Activated naive CD8-positive, alpha-beta T cell treated with anti-CD3 and anti-CD28 coated beads, Interleukin-2, amount 50 U/mL, for 24 hours (primary cell): ENCODE data around the gene PDXK.
"Not testable (repeated sequence)": the region's sequence is repeated elsewhere in the genome, so short reads cannot be mapped to it uniquely, and the experiment has no call there.

Experiments used
- ATAC-seq: fragments of 150-1000 bp; cut with Tn5 transposase; one replicate; pipeline ENCODE4 v1.10.0; 2021
- DNase-seq: peaks from one replicate; pipeline ENCODE4 v3.0.0; 2021
- H3K27ac Mint-ChIP-seq: one replicate; pipeline ENCODE4 v1.8.0; 2021; ENCODE audit warnings: mild to moderate bottlenecking, mixed read lengths
- H3K27me3 Mint-ChIP-seq: one replicate; pipeline ENCODE4 v1.8.0; 2021; ENCODE audit warnings: mixed read lengths
- H3K36me3 Mint-ChIP-seq: one replicate; pipeline ENCODE4 v1.8.0; 2021; ENCODE audit warnings: low read depth, mixed read lengths
- H3K4me1 Mint-ChIP-seq: one replicate; pipeline ENCODE4 v1.8.0; 2021; ENCODE audit warnings: mixed read lengths
- H3K4me3 Mint-ChIP-seq: one replicate; pipeline ENCODE4 v1.8.0; 2021; ENCODE audit warnings: mild to moderate bottlenecking, moderate library complexity, mixed read lengths
- H3K9me3 Mint-ChIP-seq: one replicate; pipeline ENCODE4 v1.8.0; 2021; ENCODE audit warnings: mixed read lengths

PDXK gene

DNA sequence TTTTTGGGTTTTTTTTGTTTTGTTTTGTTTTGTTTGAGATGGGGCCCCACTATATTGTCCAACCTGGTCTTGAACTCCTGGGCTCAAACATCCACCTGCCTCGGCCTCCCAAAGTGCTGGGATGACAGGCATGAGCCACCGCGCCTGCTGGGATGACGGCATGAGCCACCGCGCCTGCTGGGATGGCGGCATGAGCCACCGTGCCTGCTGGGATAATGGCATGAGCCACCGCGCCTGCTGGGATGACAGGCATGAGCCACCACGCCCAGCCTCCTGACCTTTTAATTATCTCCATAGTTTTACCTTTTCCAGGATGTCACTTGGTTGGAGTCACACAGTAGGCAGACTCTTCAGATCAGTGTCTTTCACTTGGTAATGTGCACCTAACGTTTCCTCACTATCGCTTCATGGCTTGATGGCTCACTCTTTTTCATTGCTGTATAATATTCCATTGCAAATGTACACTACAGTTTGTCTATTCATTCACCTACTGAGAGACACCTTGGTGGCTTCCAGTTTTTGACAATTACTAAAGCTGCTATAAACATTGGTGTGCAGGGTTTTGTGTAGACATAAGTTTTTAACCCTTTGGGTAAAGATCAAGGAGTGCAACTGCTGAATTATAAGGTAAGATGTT, 10.1 kb upstream of the PDXK start:
- no peak for ATAC-seq
- Mint-ChIP-seq H3K36me3 (no peaks in the 10 kb centered on the region), H3K4me1 (no peaks in the 10 kb centered on the region), H3K4me3 (no peak overlapping the region), H3K9me3 (no peaks in the 10 kb centered on the region), H3K27me3 (peaks cover 7% of the 10 kb centered on the region), H3K27ac (no peak overlapping the region)
- DNase-seq: no peak

DNA sequence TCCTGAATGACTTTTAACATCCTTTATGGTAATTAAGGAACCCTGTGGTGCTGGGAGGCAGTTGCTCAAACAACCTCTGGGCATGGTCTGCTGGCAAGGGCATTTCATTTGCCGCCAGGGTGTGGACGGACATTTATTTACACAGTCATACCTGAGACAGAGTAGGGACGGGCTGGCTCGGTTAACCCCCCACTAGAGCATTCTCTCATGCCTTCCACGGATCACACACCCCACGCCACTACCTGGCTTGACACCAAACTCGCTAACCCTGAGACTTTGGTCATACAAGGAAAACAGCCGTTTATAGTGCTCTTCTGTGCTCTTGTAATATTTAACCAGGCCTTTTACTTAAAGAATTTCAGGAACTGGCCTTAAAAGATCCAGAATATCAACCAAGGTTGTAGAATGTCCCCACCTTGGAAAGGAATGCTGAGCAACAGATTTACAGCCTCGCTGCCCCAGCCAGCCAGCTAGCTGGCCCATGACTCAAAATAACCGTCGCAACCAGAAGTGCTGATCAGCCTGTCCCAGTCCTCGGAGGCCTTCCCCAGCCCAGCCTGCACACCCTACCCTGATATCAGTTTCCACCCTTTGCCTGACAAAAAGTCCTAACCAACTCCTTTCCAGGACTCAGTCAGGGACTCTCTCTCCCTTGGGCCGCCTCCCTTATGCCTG, 6.5 kb upstream of the PDXK start:
- DNase-seq (no peak), ATAC-seq (no peak)
- Mint-ChIP-seq H3K27me3 (peaks cover 10% of the 10 kb centered on the region), H3K9me3 (no peaks in the 10 kb centered on the region), H3K27ac (no peak overlapping the region), H3K4me3 (no peak overlapping the region), H3K36me3 (no peaks in the 10 kb centered on the region), H3K4me1 (peaks cover 12% of the 10 kb centered on the region)

DNA sequence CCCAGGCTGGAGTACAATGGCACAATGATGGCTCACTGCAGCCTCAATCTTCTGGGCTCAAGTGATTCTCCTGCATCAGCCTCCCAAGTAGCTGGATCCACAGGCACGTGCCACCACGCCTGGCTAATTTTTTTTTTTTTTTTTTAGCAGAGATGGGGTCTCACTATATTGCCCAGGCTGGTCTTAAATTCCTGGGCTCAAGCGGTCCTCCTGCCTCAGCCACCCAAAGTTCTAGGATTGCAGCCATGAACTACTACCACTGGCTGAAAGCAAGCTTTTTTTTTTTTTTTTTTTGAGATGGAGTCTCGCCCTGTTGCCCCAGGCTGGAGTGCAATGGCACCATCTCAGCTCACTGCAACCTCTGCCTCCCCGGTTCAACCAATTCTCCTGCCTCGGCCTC, 5.8 kb upstream of the PDXK start:
- not testable (repeated sequence) for ATAC-seq, H3K36me3 Mint-ChIP-seq, H3K9me3 Mint-ChIP-seq, DNase-seq, H3K27ac Mint-ChIP-seq, H3K4me3 Mint-ChIP-seq
- Mint-ChIP-seq H3K27me3 (peaks cover 14% of the 10 kb centered on the region), H3K4me1 (peaks cover 16% of the 10 kb centered on the region)

GRCh38 chr21:43716376-43717165, 2.4 kb upstream of the PDXK start:
- no peak for DNase-seq

GRCh38 chr21:43717166-43717853, 1.6 kb upstream of the PDXK start:
- peak overlapping the region; percentile 71 for H3K4me3 Mint-ChIP-seq
- H3K27me3 Mint-ChIP-seq: peaks cover 8% of the 10 kb centered on the region
- no peak for DNase-seq
- peaks cover 36% of the 10 kb centered on the region for H3K4me1 Mint-ChIP-seq
- no peaks in the 10 kb centered on the region for H3K9me3 Mint-ChIP-seq
- ATAC-seq: no peak
- H3K27ac Mint-ChIP-seq: no peak overlapping the region
- H3K36me3 Mint-ChIP-seq: no peaks in the 10 kb centered on the region

More at GRCh38 chr21:43716376-43717165, 2.4 kb upstream of the PDXK start:
- H3K27ac Mint-ChIP-seq: no peak overlapping the region
- no peak for ATAC-seq
- no peaks in the 10 kb centered on the region for H3K36me3 Mint-ChIP-seq
- no peaks in the 10 kb centered on the region for H3K9me3 Mint-ChIP-seq
- H3K4me1 Mint-ChIP-seq: peaks cover 34% of the 10 kb centered on the region
- no peak overlapping the region for H3K4me3 Mint-ChIP-seq
- peaks cover 11% of the 10 kb centered on the region for H3K27me3 Mint-ChIP-seq

- DNase-seq (no peak), ATAC-seq (no peak)
- Mint-ChIP-seq H3K4me3 (peak overlapping the region; percentile 71), H3K27me3 (peaks cover 8% of the 10 kb centered on the region), H3K9me3 (no peaks in the 10 kb centered on the region), H3K4me1 (peaks cover 38% of the 10 kb centered on the region), H3K27ac (no peak overlapping the region), H3K36me3 (no peaks in the 10 kb centered on the region)
Observed at GRCh38 chr21:43717967-43718871, 710 bp upstream of the PDXK start.

GRCh38 chr21:43719748-43720538, 1.0 kb downstream of the PDXK start:
- peaks cover 8% of the 10 kb centered on the region for H3K27me3 Mint-ChIP-seq
- no peaks in the 10 kb centered on the region for H3K36me3 Mint-ChIP-seq
- no peaks in the 10 kb centered on the region for H3K9me3 Mint-ChIP-seq
- peaks cover 40% of the 10 kb centered on the region for H3K4me1 Mint-ChIP-seq
- H3K27ac Mint-ChIP-seq: peak overlapping the region; percentile 59
- ATAC-seq (peak; percentile 8), DNase-seq (no peak)
- peak overlapping the region; percentile 82 for H3K4me3 Mint-ChIP-seq

GRCh38 chr21:43720539-43721166, 1.7 kb downstream of the PDXK start:
- Mint-ChIP-seq H3K4me1 (peaks cover 47% of the 10 kb centered on the region), H3K4me3 (peak overlapping the region; percentile 82), H3K27ac (no peak overlapping the region), H3K27me3 (peaks cover 8% of the 10 kb centered on the region), H3K36me3 (no peaks in the 10 kb centered on the region), H3K9me3 (no peaks in the 10 kb centered on the region)
- ATAC-seq (no peak), DNase-seq (no peak)

DNA sequence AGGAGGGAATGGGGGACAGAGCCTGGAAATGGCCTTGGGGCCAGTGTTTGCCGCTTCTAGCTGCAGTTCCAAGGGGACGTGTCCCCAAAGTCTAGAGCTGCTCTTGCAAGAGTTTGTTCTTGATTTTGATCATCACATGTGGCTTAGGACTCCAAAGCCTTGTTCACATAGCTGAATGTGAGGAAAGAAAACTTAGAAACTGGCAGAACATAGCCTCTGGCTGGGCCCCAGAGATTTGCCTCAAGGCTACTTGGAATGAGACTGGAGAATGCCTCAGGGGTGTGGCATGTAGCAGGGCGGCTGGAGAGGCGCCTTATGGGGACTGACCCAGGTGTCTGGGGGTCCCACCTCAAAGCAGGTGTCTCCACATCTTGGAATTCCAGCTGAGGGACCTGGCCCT, 2.3 kb downstream of the PDXK start:
- Mint-ChIP-seq H3K36me3 (peaks cover 3% of the 10 kb centered on the region), H3K9me3 (no peaks in the 10 kb centered on the region), H3K27ac (no peak overlapping the region), H3K4me1 (peaks cover 51% of the 10 kb centered on the region), H3K27me3 (peaks cover 8% of the 10 kb centered on the region), H3K4me3 (peak overlapping the region; percentile 82)
- DNase-seq (no peak), ATAC-seq (no peak)

GRCh38 chr21:43721939-43722338, 3.0 kb downstream of the PDXK start:
- Mint-ChIP-seq H3K36me3 (peaks cover 5% of the 10 kb centered on the region), H3K9me3 (no peaks in the 10 kb centered on the region), H3K27ac (no peak overlapping the region), H3K4me3 (no peak overlapping the region), H3K27me3 (peaks cover 8% of the 10 kb centered on the region), H3K4me1 (peaks cover 48% of the 10 kb centered on the region)
- DNase-seq: no peak
- no peak for ATAC-seq

DNA sequence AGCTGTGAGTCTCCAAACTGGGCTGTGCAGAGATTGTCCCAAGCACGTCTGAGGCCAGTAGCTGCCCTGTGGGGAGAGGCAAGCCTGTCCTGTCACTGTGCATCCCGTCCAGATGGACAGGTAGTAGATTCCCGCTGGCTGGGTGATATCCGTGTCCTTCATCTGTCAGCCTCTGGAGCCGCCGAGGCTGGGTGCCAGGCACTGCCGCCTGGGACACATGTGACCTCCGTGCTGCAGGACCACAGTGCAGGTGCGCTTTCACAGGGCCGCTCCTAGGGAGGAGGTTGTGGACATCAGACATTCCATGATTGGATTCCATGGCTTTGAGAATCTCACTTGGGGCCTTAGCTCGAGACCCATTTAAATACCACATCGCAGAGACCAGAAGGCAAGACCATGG, 4.7 kb downstream of the PDXK start:
- Mint-ChIP-seq H3K27ac (no peak overlapping the region), H3K36me3 (peaks cover 5% of the 10 kb centered on the region), H3K9me3 (no peaks in the 10 kb centered on the region), H3K4me3 (no peak overlapping the region), H3K4me1 (peaks cover 56% of the 10 kb centered on the region), H3K27me3 (no peaks in the 10 kb centered on the region)
- ATAC-seq (no peak), DNase-seq (no peak)

DNA sequence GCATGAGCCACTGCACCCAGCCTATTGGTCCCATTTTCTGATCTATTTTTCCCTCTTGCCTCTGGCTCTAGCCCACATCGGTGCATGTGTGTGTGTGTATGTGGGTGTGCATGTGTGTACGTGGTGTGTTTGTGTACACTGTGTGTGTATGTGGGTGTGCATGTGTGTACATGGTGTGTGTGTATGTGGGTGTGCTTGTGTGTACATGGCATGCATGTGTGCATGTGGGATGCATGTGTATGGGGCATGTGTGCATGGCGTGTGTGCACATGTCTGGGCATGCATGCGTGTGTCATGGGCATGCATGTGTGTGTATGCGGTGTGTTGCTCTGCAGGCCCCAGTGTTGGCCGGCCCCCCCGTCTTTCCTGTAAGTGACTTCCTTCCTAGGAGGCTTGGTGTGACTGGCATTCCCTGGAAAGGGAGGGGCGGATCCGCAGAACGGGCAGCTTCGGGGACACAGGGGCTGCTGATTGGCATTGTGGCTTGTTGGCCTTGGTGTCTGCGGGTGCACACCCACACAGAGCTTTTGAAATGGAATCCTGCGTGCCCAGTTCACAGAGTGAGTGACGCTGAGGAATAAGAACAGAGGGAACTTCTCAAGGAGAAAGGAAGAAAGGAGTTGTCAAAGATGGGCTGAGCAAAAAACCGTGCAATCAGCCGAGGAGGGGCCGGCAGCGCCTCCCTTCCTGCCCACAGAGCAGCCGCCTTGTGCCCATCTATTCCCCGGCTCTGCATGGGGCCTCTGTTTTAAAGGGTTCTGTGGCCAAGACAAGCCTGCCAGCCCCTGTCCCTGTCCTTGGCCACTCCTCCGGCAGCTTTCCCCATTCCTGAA, 8.0 kb downstream of the PDXK start:
- no peaks in the 10 kb centered on the region for H3K27me3 Mint-ChIP-seq
- DNase-seq (no peak), ATAC-seq (no peak)
- H3K4me3 Mint-ChIP-seq: peak overlapping the region; percentile 61
- H3K27ac Mint-ChIP-seq: peak overlapping the region; percentile 44
- peaks cover 15% of the 10 kb centered on the region for H3K36me3 Mint-ChIP-seq
- H3K4me1 Mint-ChIP-seq: peaks cover 56% of the 10 kb centered on the region
- no peaks in the 10 kb centered on the region for H3K9me3 Mint-ChIP-seq
